PC-9 (cell line): ENCODE results near the gene SGK1. TPM values are rescaled to one million over a fixed set of nuclear protein-coding genes. Genes with fewer than 3 reads are reported as not detected.
A peak's percentile ranks its signal among the peaks of the same experiment; 100 is the strongest.
"Not testable (repeated sequence)": the region's sequence is repeated elsewhere in the genome, so short reads cannot be mapped to it uniquely, and the experiment has no call there.

ENCODE experiments used
- BruUV-seq: library from RNA; stranded (reverse); fragments of 400-500 nt; replicated peaks from 2 replicates; lab custom pipeline; 2021; lab: Mats Ljungman, UMichigan
- CTCF ChIA-PET: fragments of 300-600 bp; sonication (Branson Sonifier 250); formaldehyde crosslinking; loops from one replicate; lab custom pipeline; 2022; ENCODE audit warnings: antibody characterized with exemption; lab: Charles Lee
- POLR2A ChIA-PET: fragments of 300-600 bp; sonication (Branson Sonifier 250); formaldehyde crosslinking; loops from one replicate; lab custom pipeline; 2022; ENCODE audit warnings: antibody characterized with exemption; ENCODE audit not compliant: unreplicated experiment; lab: Charles Lee
- DNase-seq, 2 experiments: peaks; one replicate each; pipeline versions ENCODE4 v3.0.0 to v3.0.0-alpha.2; 2015 to 2022; ENCODE audit warnings: mixed read lengths in 1 of 2
- H2AFZ ChIP-seq: fragments of 200-600 bp; sonication (generic); 2 replicates; pipeline ENCODE4 v1.8.1; 2017; ENCODE audit warnings: antibody characterized with exemption
- H3F3A ChIP-seq: fragments of 200-600 bp; sonication (generic); 2 replicates; pipeline ENCODE4 v1.8.1; 2017; ENCODE audit warnings: antibody characterized with exemption, mild to moderate bottlenecking, low read depth; ENCODE audit not compliant: insufficient read depth
- H3K27ac ChIP-seq: fragments of 200-600 bp; sonication (generic); 2 replicates; pipeline ENCODE4 v1.6.1; 2016; ENCODE audit warnings: mixed run types
- H3K27me3 ChIP-seq: fragments of 200-600 bp; sonication (generic); 2 replicates; pipeline ENCODE4 v1.6.1; 2016; ENCODE audit warnings: low read depth, mixed run types; ENCODE audit not compliant: insufficient read depth
- H3K36me3 ChIP-seq: fragments of 200-600 bp; sonication (generic); 2 replicates; pipeline ENCODE4 v1.6.1; 2016; ENCODE audit warnings: low read depth, mixed run types
- H3K4me1 ChIP-seq: fragments of 200-600 bp; sonication (generic); replicated peaks from 2 replicates; pipeline ENCODE4 v1.6.1; 2016; ENCODE audit warnings: mixed run types; ENCODE audit not compliant: insufficient read depth
- H3K4me2 ChIP-seq: fragments of 200-600 bp; sonication (generic); 2 replicates; pipeline ENCODE4 v1.6.1; 2017; ENCODE audit warnings: mixed run types
- H3K4me3 ChIP-seq: fragments of 200-600 bp; sonication (generic); 2 replicates; pipeline ENCODE4 v1.6.1; 2016; ENCODE audit warnings: mixed run types
- H3K79me2 ChIP-seq: fragments of 200-600 bp; sonication (generic); 2 replicates; pipeline ENCODE4 v1.6.1; 2017; ENCODE audit warnings: low read depth, mixed run types
- H3K9me2 ChIP-seq: fragments of 200-600 bp; sonication (generic); 2 replicates; pipeline ENCODE4 v1.8.1; 2017; ENCODE audit warnings: mild to moderate bottlenecking; ENCODE audit not compliant: insufficient read depth
- H3K9me3 ChIP-seq: fragments of 200-600 bp; sonication (generic); 2 replicates; pipeline ENCODE4 v1.8.1; 2016; ENCODE audit warnings: low read depth; ENCODE audit not compliant: insufficient read depth
- H4K20me1 ChIP-seq: fragments of 200-600 bp; sonication (generic); 2 replicates; pipeline ENCODE4 v1.8.1; 2017; ENCODE audit not compliant: insufficient read depth
- EZH2 ChIP-seq: fragments of 200-600 bp; sonication (generic); IDR thresholded peaks from 2 replicates; pipeline ENCODE4 v1.8.0; 2017; ENCODE audit warnings: antibody characterized with exemption, low read depth
- intact Hi-C: fragments of 100-400 bp; cut with micrococcal nuclease; formaldehyde crosslinking; loops from one replicate; pipeline ENCODE4 v1.10.0; 2022; ENCODE audit not compliant: unreplicated experiment
- total RNA-seq: library from RNA; stranded (reverse); gene quantifications from 2 replicates; pipeline ENCODE4 v1.2.3, GENCODE V29; 2021
- TF ChIP-seq, protein P1 (sequence below): fragments of 200-600 bp; sonication (generic); conservative IDR thresholded peaks from 2 replicates; pipeline ENCODE4 v1.6.1; 2017; ENCODE audit warnings: mixed run types, antibody characterized with exemption, mild to moderate bottlenecking, moderate library complexity

SGK1 gene
- total RNA-seq, 1 experiment from 2014 or later, result 11.3 TPM

- no peaks in the 10 kb centered on the region for H3K27me3 ChIP-seq
These were observed 78.7 kb downstream of the SGK1 start for GRCh38 chr6:134238960-134239795.

DNA sequence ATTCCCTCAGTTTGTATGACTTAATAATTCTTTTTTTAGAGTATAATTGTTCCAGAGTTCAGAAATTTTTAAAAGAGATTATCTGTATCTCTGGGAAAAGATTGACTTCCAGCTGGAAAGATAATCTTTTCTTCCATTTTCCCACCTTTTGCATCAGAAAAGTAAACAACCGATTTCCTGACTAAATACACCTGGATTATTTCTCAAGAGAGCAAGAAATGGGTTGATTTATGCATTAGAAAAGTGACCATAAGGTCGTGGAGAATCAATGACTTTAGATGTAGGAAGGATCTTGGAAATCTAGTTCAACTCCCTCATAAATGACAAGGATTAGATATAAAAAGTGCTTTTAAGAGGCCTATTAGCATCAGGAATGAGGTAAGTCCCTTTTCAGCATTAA is 79.9 kb downstream of the SGK1 start:
- no peaks in the 10 kb centered on the region for H3K9me2 ChIP-seq
- H3K27me3 ChIP-seq, result no peaks in the 10 kb centered on the region
- intact Hi-C loops, result no loop called here
- no peak for DNase-seq
- H3K9me3 ChIP-seq, result 0 out of 2 replicates have a peak, but pooled peaks cover 7% of the 10 kb centered on the region
- ChIA-PET POLR2A (interaction anchor here (0.6 kb wide), 1 partner anchor 199 kb away, joined by 3 read pairs; no protein-coding TSS in a partner anchor), CTCF (no interaction called here)
- 0 out of 2 replicates have a peak, but pooled peaks cover 4% of the 10 kb centered on the region for H3F3A ChIP-seq
- no peak overlapping the region for H3K4me3 ChIP-seq
- no peaks in the 10 kb centered on the region for H3K36me3 ChIP-seq
- H4K20me1 ChIP-seq, result no peaks in the 10 kb centered on the region
- H3K79me2 ChIP-seq, result no peaks in the 10 kb centered on the region
- no peak overlapping the region for H3K4me2 ChIP-seq
- H3K4me1 ChIP-seq, result peaks cover 18% of the 10 kb centered on the region
- H3K27ac ChIP-seq, result no peak overlapping the region
- H2AFZ ChIP-seq, result peak overlapping the region; percentile 34; the same call in 1 of the 2 replicates
- no peak for TF ChIP-seq EZH2
- TF ChIP-seq, protein P1, sequence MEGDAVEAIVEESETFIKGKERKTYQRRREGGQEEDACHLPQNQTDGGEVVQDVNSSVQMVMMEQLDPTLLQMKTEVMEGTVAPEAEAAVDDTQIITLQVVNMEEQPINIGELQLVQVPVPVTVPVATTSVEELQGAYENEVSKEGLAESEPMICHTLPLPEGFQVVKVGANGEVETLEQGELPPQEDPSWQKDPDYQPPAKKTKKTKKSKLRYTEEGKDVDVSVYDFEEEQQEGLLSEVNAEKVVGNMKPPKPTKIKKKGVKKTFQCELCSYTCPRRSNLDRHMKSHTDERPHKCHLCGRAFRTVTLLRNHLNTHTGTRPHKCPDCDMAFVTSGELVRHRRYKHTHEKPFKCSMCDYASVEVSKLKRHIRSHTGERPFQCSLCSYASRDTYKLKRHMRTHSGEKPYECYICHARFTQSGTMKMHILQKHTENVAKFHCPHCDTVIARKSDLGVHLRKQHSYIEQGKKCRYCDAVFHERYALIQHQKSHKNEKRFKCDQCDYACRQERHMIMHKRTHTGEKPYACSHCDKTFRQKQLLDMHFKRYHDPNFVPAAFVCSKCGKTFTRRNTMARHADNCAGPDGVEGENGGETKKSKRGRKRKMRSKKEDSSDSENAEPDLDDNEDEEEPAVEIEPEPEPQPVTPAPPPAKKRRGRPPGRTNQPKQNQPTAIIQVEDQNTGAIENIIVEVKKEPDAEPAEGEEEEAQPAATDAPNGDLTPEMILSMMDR, result no peak
- no TSS peak for BruUV-seq

More at GRCh38 chr6:134238960-134239795, 78.7 kb downstream of the SGK1 start:
- Histone ChIP-seq H3K36me3 (no peaks in the 10 kb centered on the region), H4K20me1 (no peaks in the 10 kb centered on the region), H3K79me2 (no peaks in the 10 kb centered on the region), H3K9me3 (0 out of 2 replicates have a peak, but pooled peaks cover 7% of the 10 kb centered on the region), H3K4me2 (no peak overlapping the region), H2AFZ (no peak overlapping the region), H3K9me2 (no peaks in the 10 kb centered on the region), H3K27ac (no peak overlapping the region), H3K4me3 (no peak overlapping the region), H3K4me1 (peaks cover 18% of the 10 kb centered on the region), H3F3A (0 out of 2 replicates have a peak, but pooled peaks cover 4% of the 10 kb centered on the region)
- CTCF ChIA-PET, result no interaction called here
- BruUV-seq, result no TSS peak
- POLR2A ChIA-PET, result interaction anchor here (0.5 kb wide), 1 partner anchor 165 kb away, joined by 3 read pairs; no protein-coding TSS in a partner anchor
- intact Hi-C loops, result no loop called here
- no peak for DNase-seq
- no peak for TF ChIP-seq EZH2
- TF ChIP-seq, protein P1, result no peak

DNA sequence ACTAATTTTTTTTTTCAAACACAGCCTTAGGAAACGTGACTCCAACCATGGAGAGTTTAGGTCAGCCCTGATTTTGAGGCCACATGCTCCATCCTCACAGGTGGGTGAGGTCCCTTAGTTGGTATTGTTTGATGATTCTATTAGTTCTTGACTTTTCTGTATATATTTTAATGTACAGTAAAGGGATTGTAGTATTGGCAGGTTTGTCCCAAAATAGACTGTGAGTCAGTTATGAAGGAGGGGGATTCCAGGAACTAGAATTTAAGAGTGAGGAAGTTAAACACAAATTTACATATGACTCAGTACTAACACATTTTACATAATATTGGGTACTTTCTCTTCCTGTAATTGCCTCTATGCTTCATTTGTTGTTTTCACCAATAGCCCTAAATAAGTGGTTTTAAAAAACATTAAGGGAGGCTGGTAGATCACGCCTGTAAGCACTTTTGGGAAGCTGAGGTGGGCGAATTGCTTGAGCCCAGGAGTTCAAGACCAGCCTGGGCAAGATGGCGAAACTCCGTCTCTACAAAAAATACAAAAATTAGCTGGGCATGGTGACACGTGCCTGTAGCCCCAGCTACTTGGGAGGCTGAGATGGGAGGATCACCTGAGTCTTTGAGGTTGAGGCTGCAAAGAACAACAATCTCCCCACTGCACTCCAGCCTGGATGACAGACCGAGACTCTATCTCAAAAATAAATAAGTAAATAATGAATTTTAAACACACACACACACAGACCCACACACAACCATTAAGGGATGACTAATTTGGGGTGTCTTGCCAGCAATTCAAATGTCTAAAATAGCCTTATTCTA is 81.8 kb downstream of the SGK1 start:
- H3K9me3 ChIP-seq, result 0 out of 2 replicates have a peak, but pooled peaks cover 7% of the 10 kb centered on the region
- H4K20me1 ChIP-seq, result no peaks in the 10 kb centered on the region
- H3K4me2 ChIP-seq, result peak overlapping the region; percentile 27
- H3K4me1 ChIP-seq, result peaks cover 18% of the 10 kb centered on the region
- H3K27me3 ChIP-seq, result no peaks in the 10 kb centered on the region
- TF ChIP-seq, protein P1, result no peak
- no peak for TF ChIP-seq EZH2
- peak overlapping the region; percentile 76 for H3K27ac ChIP-seq
- no TSS peak for BruUV-seq
- ChIA-PET CTCF (no interaction called here), POLR2A (no interaction called here)
- DNase-seq, result peak in 1 of 2 experiments; percentile 87
- no peak overlapping the region for H3K4me3 ChIP-seq
- H3K36me3 ChIP-seq, result no peaks in the 10 kb centered on the region
- H3F3A ChIP-seq, result 0 out of 2 replicates have a peak, but pooled peaks cover 4% of the 10 kb centered on the region
- intact Hi-C loops, result no loop called here
- 0 out of 2 replicates have a peak overlapping the region, but pooled peaks have one; percentile 28 for H2AFZ ChIP-seq
- H3K79me2 ChIP-seq, result no peaks in the 10 kb centered on the region
- H3K9me2 ChIP-seq, result no peaks in the 10 kb centered on the region

GRCh38 chr6:134235334-134235733 is 82.6 kb downstream of the SGK1 start:
- CTCF ChIA-PET, result interaction anchor here (0.7 kb wide), 1 partner anchor 37 kb away, joined by 3 read pairs; no protein-coding TSS in a partner anchor
- peak overlapping the region; percentile 27 for H3K4me2 ChIP-seq
- DNase-seq, H3K27me3 ChIP-seq, H3K79me2 ChIP-seq, H4K20me1 ChIP-seq, POLR2A ChIA-PET, H3K36me3 ChIP-seq, intact Hi-C loops, BruUV-seq, H3F3A ChIP-seq, H3K9me2 ChIP-seq, H3K4me3 ChIP-seq, H3K9me3 ChIP-seq: not testable (repeated sequence)
- peaks cover 18% of the 10 kb centered on the region for H3K4me1 ChIP-seq
- peak overlapping the region; percentile 76 for H3K27ac ChIP-seq
- H2AFZ ChIP-seq, result 0 out of 2 replicates have a peak overlapping the region, but pooled peaks have one; percentile 28
